ENCODE measurements around the gene CYLC2.

The CYLC2 gene

DNA sequence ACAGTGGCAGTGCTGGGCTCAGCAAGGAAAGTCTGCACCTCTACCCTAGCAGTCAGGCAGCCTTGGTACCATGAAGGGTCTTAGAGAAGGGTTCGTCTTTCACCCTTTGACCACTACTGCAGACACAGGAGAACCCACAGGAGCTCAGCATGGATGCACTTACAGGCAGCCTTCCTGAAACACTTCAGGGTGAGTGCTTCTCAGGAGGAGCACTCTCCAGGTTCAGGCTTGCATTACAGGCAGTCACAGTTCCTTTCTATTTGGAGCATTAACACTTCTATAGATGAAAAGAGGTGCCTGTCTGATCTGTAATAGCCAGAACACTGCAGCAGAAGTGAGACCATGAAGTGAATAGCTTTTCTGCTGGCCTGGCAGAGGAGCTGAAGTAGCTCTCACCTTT is 8.7 kb upstream of the CYLC2 start:
- no peak overlapping the region for H3K14ac ChIP-seq (ENCODE audit: low read length)
- no peak overlapping the region for H2BK5ac ChIP-seq (ENCODE audit: low read depth, low read length, poor library complexity)
- no peak overlapping the region for H4K8ac ChIP-seq (ENCODE audit: low read depth, low read length)
- H2BK120ac ChIP-seq (ENCODE audit: insufficient read depth, low read length, poor library complexity): no peak overlapping the region
- H3K9me3 ChIP-seq (ENCODE audit: insufficient read depth, low read depth, low read length): no peaks in the 10 kb centered on the region
- no peak overlapping the region for H3K4me2 ChIP-seq (ENCODE audit: low read length)
- H3K4ac ChIP-seq (ENCODE audit: low read depth, low read length): no peak overlapping the region
- no peak overlapping the region for H3K18ac ChIP-seq (ENCODE audit: low read length)
- H3K79me2 ChIP-seq (ENCODE audit: control insufficient read depth, insufficient read depth, low read length, poor library complexity): no peaks in the 10 kb centered on the region
- no peak overlapping the region for H3K4me3 ChIP-seq (ENCODE audit: low read depth, low read length)
- H4K12ac ChIP-seq (ENCODE audit: low read depth, low read length): no peak overlapping the region
- H3K23ac ChIP-seq (ENCODE audit: low read length): no peak overlapping the region
- no peaks in the 10 kb centered on the region for H3K27me3 ChIP-seq (ENCODE audit: insufficient read depth, low read length)
- no peak for DNase-seq
- no peak overlapping the region for H2BK12ac ChIP-seq (ENCODE audit: low read length)
- H2AK5ac ChIP-seq (ENCODE audit: low read length): no peak overlapping the region
- no peaks in the 10 kb centered on the region for H3K36me3 ChIP-seq (ENCODE audit: control insufficient read depth in 1 of 2, insufficient read depth in 2 of 2, low read length in 2 of 2)
- H3K9ac ChIP-seq (ENCODE audit: low read length): no peak overlapping the region
- no CpG with 5 or more reads among the region's 1 CpG for WGBS (ENCODE audit: extremely low coverage, insufficient coverage, insufficient read length)
- H3K79me1 ChIP-seq (ENCODE audit: low read length): no peaks in the 10 kb centered on the region
- peaks cover 0 to 4% of the 10 kb centered on the region in 2 experiments for H3K4me1 ChIP-seq (ENCODE audit: control insufficient read depth in 1 of 2, insufficient read depth in 2 of 2, low read length in 2 of 2)
- no peak overlapping the region for H4K91ac ChIP-seq (ENCODE audit: low read depth, low read length)
- H2AFZ ChIP-seq (ENCODE audit: insufficient read depth, low read length, poor library complexity): no peak overlapping the region
- no peak overlapping the region for H3K27ac ChIP-seq (ENCODE audit: low read depth, low read length)

DNA sequence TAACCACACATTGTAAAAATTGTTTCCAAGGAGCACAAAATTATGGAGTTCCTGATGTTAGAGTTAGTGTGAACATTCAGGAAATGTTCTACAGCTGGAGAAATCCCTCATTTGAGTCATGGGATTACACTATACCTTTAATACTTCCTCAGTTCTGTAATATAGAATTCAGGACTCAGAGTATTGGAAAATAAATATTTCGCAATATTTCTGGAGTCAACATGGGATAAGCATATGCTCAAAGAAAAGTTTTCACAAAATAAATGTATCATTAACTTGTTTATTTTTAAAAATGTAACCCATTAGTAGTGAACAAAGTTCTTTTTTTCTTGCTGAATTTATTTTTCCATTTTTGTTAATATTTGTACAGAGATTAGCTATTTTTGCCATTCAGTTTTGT is 8.6 kb downstream of the CYLC2 start:
- Histone ChIP-seq H3K9ac (ENCODE audit: low read length) (no peak overlapping the region), H3K9me3 (ENCODE audit: insufficient read depth, low read depth, low read length) (no peaks in the 10 kb centered on the region), H2BK120ac (ENCODE audit: insufficient read depth, low read length, poor library complexity) (no peak overlapping the region), H3K36me3 (ENCODE audit: control insufficient read depth in 1 of 2, insufficient read depth in 2 of 2, low read length in 2 of 2) (no peaks in the 10 kb centered on the region), H4K12ac (ENCODE audit: low read depth, low read length) (no peak overlapping the region), H4K8ac (ENCODE audit: low read depth, low read length) (no peak overlapping the region), H3K18ac (ENCODE audit: low read length) (no peak overlapping the region), H3K79me2 (ENCODE audit: control insufficient read depth, insufficient read depth, low read length, poor library complexity) (no peaks in the 10 kb centered on the region), H2BK5ac (ENCODE audit: low read depth, low read length, poor library complexity) (no peak overlapping the region), H3K4me1 (ENCODE audit: control insufficient read depth in 1 of 2, insufficient read depth in 2 of 2, low read length in 2 of 2) (no peaks in the 10 kb centered on the region), H2AK5ac (ENCODE audit: low read length) (no peak overlapping the region), H3K4ac (ENCODE audit: low read depth, low read length) (no peak overlapping the region), H3K79me1 (ENCODE audit: low read length) (no peaks in the 10 kb centered on the region), H3K14ac (ENCODE audit: low read length) (no peak overlapping the region), H3K4me3 (ENCODE audit: low read depth, low read length) (no peak overlapping the region), H3K27ac (ENCODE audit: low read depth, low read length) (no peak overlapping the region), H3K23ac (ENCODE audit: low read length) (no peak overlapping the region), H3K27me3 (ENCODE audit: insufficient read depth, low read length) (no peaks in the 10 kb centered on the region), H3K4me2 (ENCODE audit: low read length) (no peak overlapping the region), H2BK12ac (ENCODE audit: low read length) (no peak overlapping the region), H4K91ac (ENCODE audit: low read depth, low read length) (no peak overlapping the region), H2AFZ (ENCODE audit: insufficient read depth, low read length, poor library complexity) (no peak overlapping the region)
- WGBS (ENCODE audit: extremely low coverage, insufficient coverage, insufficient read length): no CpG with 5 or more reads among the region's 1 CpG
- DNase-seq: no peak

DNA sequence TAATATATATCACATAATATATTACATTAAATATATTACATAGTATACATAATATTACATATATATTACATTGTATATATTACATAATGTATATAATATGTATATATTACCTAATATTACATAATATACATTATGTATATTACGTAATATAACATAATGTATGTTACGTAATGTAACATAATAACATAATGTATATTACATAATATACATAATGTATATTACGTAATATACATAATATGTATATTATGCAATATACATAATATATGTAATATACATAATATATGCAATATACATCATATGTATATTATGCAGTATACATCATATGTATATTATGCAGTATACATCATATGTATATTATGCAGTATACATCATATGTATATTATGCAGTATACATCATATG is 19.1 kb downstream of the CYLC2 start:
- Histone ChIP-seq H2AFZ (ENCODE audit: insufficient read depth, low read length, poor library complexity) (no peak overlapping the region), H3K9me3 (ENCODE audit: insufficient read depth, low read depth, low read length) (no peaks in the 10 kb centered on the region), H3K79me2 (ENCODE audit: control insufficient read depth, insufficient read depth, low read length, poor library complexity) (no peaks in the 10 kb centered on the region), H3K27ac (ENCODE audit: low read depth, low read length) (no peak overlapping the region), H4K8ac (ENCODE audit: low read depth, low read length) (no peak overlapping the region), H2BK12ac (ENCODE audit: low read length) (no peak overlapping the region), H3K4me3 (ENCODE audit: low read depth, low read length) (no peak overlapping the region), H3K27me3 (ENCODE audit: insufficient read depth, low read length) (no peaks in the 10 kb centered on the region), H4K12ac (ENCODE audit: low read depth, low read length) (no peak overlapping the region), H3K4me1 (ENCODE audit: control insufficient read depth in 1 of 2, insufficient read depth in 2 of 2, low read length in 2 of 2) (no peaks in the 10 kb centered on the region), H3K4me2 (ENCODE audit: low read length) (no peak overlapping the region), H3K14ac (ENCODE audit: low read length) (no peak overlapping the region), H3K79me1 (ENCODE audit: low read length) (no peaks in the 10 kb centered on the region), H2BK5ac (ENCODE audit: low read depth, low read length, poor library complexity) (no peak overlapping the region), H3K23ac (ENCODE audit: low read length) (no peak overlapping the region), H2AK5ac (ENCODE audit: low read length) (no peak overlapping the region), H3K36me3 (ENCODE audit: control insufficient read depth in 1 of 2, insufficient read depth in 2 of 2, low read length in 2 of 2) (no peaks in the 10 kb centered on the region), H4K91ac (ENCODE audit: low read depth, low read length) (no peak overlapping the region), H3K4ac (ENCODE audit: low read depth, low read length) (no peak overlapping the region), H3K9ac (ENCODE audit: low read length) (no peak overlapping the region), H3K18ac (ENCODE audit: low read length) (no peak overlapping the region), H2BK120ac (ENCODE audit: insufficient read depth, low read length, poor library complexity) (no peak overlapping the region)
- WGBS (ENCODE audit: extremely low coverage, insufficient coverage, insufficient read length): no CpG with 5 or more reads among the region's 3 CpGs
- no peak for DNase-seq

DNA sequence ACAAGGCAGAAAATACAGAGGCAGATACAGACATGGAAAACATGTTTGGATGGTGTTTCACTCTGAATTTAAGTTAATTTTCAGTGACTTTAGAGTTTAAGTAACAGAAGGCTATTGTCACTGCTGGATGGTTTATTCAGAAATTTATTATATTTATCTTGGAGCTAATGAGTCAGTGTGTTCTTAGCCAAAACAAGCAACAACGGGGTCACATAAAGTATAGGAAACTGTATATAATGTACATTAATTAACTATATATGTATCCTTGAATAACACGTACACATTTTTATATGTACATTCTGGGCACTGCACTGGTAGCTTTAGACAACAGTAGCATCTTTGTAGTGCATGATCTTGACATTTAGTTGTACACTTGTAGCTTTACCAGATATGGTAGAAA is 30.7 kb downstream of the CYLC2 start:
- Histone ChIP-seq H3K9ac (ENCODE audit: low read length) (no peak overlapping the region), H3K79me2 (ENCODE audit: control insufficient read depth, insufficient read depth, low read length, poor library complexity) (no peaks in the 10 kb centered on the region), H3K23ac (ENCODE audit: low read length) (no peak overlapping the region), H3K4me3 (ENCODE audit: low read depth, low read length) (no peak overlapping the region), H3K27ac (ENCODE audit: low read depth, low read length) (no peak overlapping the region), H3K4ac (ENCODE audit: low read depth, low read length) (no peak overlapping the region), H2BK5ac (ENCODE audit: low read depth, low read length, poor library complexity) (no peak overlapping the region), H3K4me1 (ENCODE audit: control insufficient read depth in 1 of 2, insufficient read depth in 2 of 2, low read length in 2 of 2) (no peaks in the 10 kb centered on the region), H4K91ac (ENCODE audit: low read depth, low read length) (no peak overlapping the region), H2BK120ac (ENCODE audit: insufficient read depth, low read length, poor library complexity) (no peak overlapping the region), H3K14ac (ENCODE audit: low read length) (no peak overlapping the region), H3K36me3 (ENCODE audit: control insufficient read depth in 1 of 2, insufficient read depth in 2 of 2, low read length in 2 of 2) (no peaks in the 10 kb centered on the region), H2AFZ (ENCODE audit: insufficient read depth, low read length, poor library complexity) (no peak overlapping the region), H3K9me3 (ENCODE audit: insufficient read depth, low read depth, low read length) (no peaks in the 10 kb centered on the region), H3K4me2 (ENCODE audit: low read length) (no peak overlapping the region), H3K18ac (ENCODE audit: low read length) (no peak overlapping the region), H2BK12ac (ENCODE audit: low read length) (no peak overlapping the region), H3K79me1 (ENCODE audit: low read length) (no peaks in the 10 kb centered on the region), H4K12ac (ENCODE audit: low read depth, low read length) (no peak overlapping the region), H2AK5ac (ENCODE audit: low read length) (no peak overlapping the region), H4K8ac (ENCODE audit: low read depth, low read length) (no peak overlapping the region), H3K27me3 (ENCODE audit: insufficient read depth, low read length) (no peaks in the 10 kb centered on the region)
- WGBS (ENCODE audit: extremely low coverage, insufficient coverage, insufficient read length): no CpG with 5 or more reads among the region's 2 CpGs
- no peak for DNase-seq
